Gastroesophageal sphincter (tissue), 3 donors: Measurements from ENCODE around the gene FBRSL1.

ENCODE experiments used
- CTCF ChIP-seq, 4 experiments: fragments of 200-600 bp in 2 of 4; fragments of 450-650 bp in 2 of 4; sonication (generic) in 1 of 4; IDR thresholded peaks; one replicate each; pipeline ENCODE4 v1.5.1; 2017 to 2019; ENCODE audit warnings: antibody characterized with exemption in 4 of 4, mild to moderate bottlenecking in 2 of 4, moderate library complexity in 2 of 4
- EP300 ChIP-seq: sonication (generic); formaldehyde crosslinking; IDR thresholded peaks from one replicate; pipeline ENCODE4 v1.6.1; 2017; ENCODE audit warnings: antibody characterized with exemption, mild to moderate bottlenecking
- POLR2A ChIP-seq, 2 donors: fragments of 450-650 bp; IDR thresholded peaks; one replicate each; pipeline ENCODE4 v1.6.1; 2017; ENCODE audit warnings: antibody characterized with exemption in 2 of 2, mild to moderate bottlenecking in 2 of 2, moderate library complexity in 1 of 2
- POLR2AphosphoS5 ChIP-seq: sonication (generic); formaldehyde crosslinking; IDR thresholded peaks from one replicate; pipeline ENCODE4 v1.6.1; 2017; ENCODE audit warnings: antibody characterized with exemption

DNA sequence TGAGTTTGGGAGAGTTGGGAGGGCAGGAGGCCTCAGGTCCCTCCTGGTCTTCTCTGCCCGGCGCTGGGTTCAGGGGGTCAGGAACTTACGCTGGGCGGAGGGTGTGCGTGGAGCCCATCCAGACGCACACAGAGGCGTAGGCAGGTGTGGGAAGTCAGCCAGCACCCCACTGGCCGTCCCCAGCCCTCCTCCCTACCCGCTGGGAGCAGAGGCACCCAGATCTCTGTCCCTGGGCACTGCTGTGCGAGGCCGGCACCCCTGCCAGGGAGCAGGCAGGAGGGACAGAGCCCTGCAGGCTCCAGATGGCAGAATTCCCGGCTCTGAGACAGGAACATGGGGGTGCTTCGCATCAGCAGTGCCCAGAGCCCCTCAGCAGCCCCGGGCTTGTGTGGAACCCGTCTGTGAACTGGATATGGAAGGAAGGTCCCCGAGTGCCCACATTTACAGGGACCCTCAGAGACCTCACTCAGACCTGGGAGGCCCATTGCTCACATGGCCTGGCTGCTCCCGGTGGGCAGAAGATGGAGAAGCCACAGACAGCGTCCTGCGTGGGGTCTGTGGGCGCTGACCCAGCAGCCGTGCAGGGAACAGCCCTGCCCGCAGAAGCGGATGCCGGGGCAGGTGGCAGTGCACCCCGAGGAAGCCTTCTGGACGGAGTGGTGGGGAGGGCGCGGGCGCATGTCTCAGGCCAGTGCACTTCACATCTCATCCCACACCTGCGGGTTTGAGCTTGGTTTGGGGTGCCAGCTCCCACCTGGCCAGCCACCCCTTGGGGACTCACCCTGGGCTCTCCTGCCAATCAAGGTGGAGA, 61.1 kb downstream of the FBRSL1 start:
- TF ChIP-seq CTCF (IDR thresholded peaks at IDR 0.05), result no peak
- TF ChIP-seq POLR2AphosphoS5, result no peak
- TF ChIP-seq POLR2A (IDR thresholded peaks at IDR 0.05), result no peak
- no peak for TF ChIP-seq EP300
